Left ventricle myocardium superior (tissue), 1 donor: Measurements from ENCODE around the gene CKAP5. TPM values are rescaled to one million over a fixed set of nuclear protein-coding genes. Genes with fewer than 3 reads are reported as not detected.

Source experiments
- microRNA-seq: library from miRNA; unstranded; fragments of <30 nt; microRNA quantifications from one replicate; pipeline ENCODE4 v1.2.0, GENCODE V29; 2020; ENCODE audit warnings: borderline number of aligned reads
- total RNA-seq: library from RNA; stranded (reverse); fragmentation: NEBNext Ultra II Directional; extraction: Animal tissue kit (Norgen Biotek cat#: 25700); gene quantifications from one replicate; pipeline ENCODE4 v1.2.1, GENCODE V29; 2021
- donor health status: DM: no; HTN: yes; CAD: no; lungs with severe emphysema.

CKAP5 gene
- total RNA-seq, 1 donor from 2014 or later = 73.6 TPM

Small RNAs within 50 kb of the gene (microRNA-seq; reads per million reads assigned to microRNA genes)
- gene MIR5582 = 2.9 reads per million

Other genes with a start within 250 kb of the CKAP5 start
- gene HARBI1, start 229.1 kb downstream of the CKAP5 start, total RNA-seq = 3.1 TPM
- 34.4 TPM for gene ATG13, start 228.7 kb downstream of the CKAP5 start, total RNA-seq
- gene ARHGAP1, start 145.7 kb downstream of the CKAP5 start, total RNA-seq = 65.2 TPM
- 7.1 TPM for gene ZNF408, start 145.2 kb downstream of the CKAP5 start, total RNA-seq
- not detected for gene F2, start 127.1 kb downstream of the CKAP5 start, total RNA-seq
- 21.9 TPM for gene LRP4, start 72.3 kb upstream of the CKAP5 start, total RNA-seq
- 9.6 TPM for gene CSTPP1, start 90.5 kb upstream of the CKAP5 start, total RNA-seq